Neural cell (in vitro differentiated cells): ENCODE measurements around the gene LRRC36. TPM values are rescaled to one million over a fixed set of nuclear protein-coding genes. Genes with fewer than 3 reads are reported as not detected.

Experiments used
- H2AFZ ChIP-seq: fragments of 200-600, 300-800 bp; sonication (generic), shearing (Covaris generic); 2 replicates; pipeline ENCODE4 v1.6.0; 2014; ENCODE audit warnings: low read depth, mild to moderate bottlenecking, antibody characterized with exemption, low read length, moderate library complexity
- H3F3A ChIP-seq: fragments of 200-600 bp; shearing (Covaris generic); 2 replicates; pipeline ENCODE4 v1.6.1; 2016; ENCODE audit warnings: mild to moderate bottlenecking, moderate library complexity, mixed read lengths, antibody characterized with exemption, low read length; ENCODE audit not compliant: insufficient read depth, poor library complexity, severe bottlenecking
- H3K27ac ChIP-seq: fragments of 200-600, 300-800 bp; sonication (generic), shearing (Covaris generic); 2 replicates; pipeline ENCODE4 v1.5.1; 2014; ENCODE audit warnings: mild to moderate bottlenecking, low read length, moderate library complexity
- H3K27me3 ChIP-seq: fragments of 300-800, 200-600 bp; sonication (generic), shearing (Covaris generic); 2 replicates; pipeline ENCODE4 v1.6.0; 2014; ENCODE audit warnings: mild to moderate bottlenecking, low read depth, low read length, moderate library complexity; ENCODE audit not compliant: insufficient read depth
- H3K36me3 ChIP-seq: fragments of 300-800, 200-600 bp; sonication (generic), shearing (Covaris generic); 2 replicates; pipeline ENCODE4 v1.5.1; 2014; ENCODE audit warnings: mild to moderate bottlenecking, antibody characterized with exemption, low read length, moderate library complexity; ENCODE audit not compliant: insufficient read depth
- H3K4me2 ChIP-seq: fragments of 300-800, 200-600 bp; sonication (generic), shearing (Covaris generic); 2 replicates; pipeline ENCODE4 v1.6.0; 2014; ENCODE audit warnings: mild to moderate bottlenecking, low read length
- H3K4me3 ChIP-seq: fragments of 300-800, 200-600 bp; sonication (generic), shearing (Covaris generic); 2 replicates; pipeline ENCODE4 v1.5.1; 2014; ENCODE audit warnings: mild to moderate bottlenecking, low read length, moderate library complexity
- H3K79me2 ChIP-seq: fragments of 200-600 bp; shearing (Covaris generic); replicated peaks from 2 replicates; pipeline ENCODE4 v1.6.0; 2014; ENCODE audit warnings: mild to moderate bottlenecking, low read length, moderate library complexity; ENCODE audit not compliant: insufficient read depth
- H3K9ac ChIP-seq: fragments of 300-800, 200-600 bp; sonication (generic), shearing (Covaris generic); 2 replicates; pipeline ENCODE4 v1.6.1; 2016; ENCODE audit warnings: mild to moderate bottlenecking, low read length, mixed read lengths
- H3K9me2 ChIP-seq: fragments of 200-600 bp; shearing (Covaris generic); 2 replicates; pipeline ENCODE4 v1.6.1; 2016; ENCODE audit warnings: mild to moderate bottlenecking, low read length, mixed read lengths; ENCODE audit not compliant: insufficient read depth
- H3K9me3 ChIP-seq: fragments of 200-600, 300-800 bp; sonication (generic), shearing (Covaris generic); 2 replicates; pipeline ENCODE4 v1.6.1; 2016; ENCODE audit warnings: mild to moderate bottlenecking, mixed run types, low read length, moderate library complexity, mixed read lengths
- H4K20me1 ChIP-seq: fragments of 200-600 bp; shearing (Covaris generic); 2 replicates; pipeline ENCODE4 v1.6.1; 2016; ENCODE audit warnings: mild to moderate bottlenecking, mixed run types; ENCODE audit not compliant: insufficient read depth
- EP300 ChIP-seq: fragments of 450-650 bp; conservative IDR thresholded peaks from 2 replicates; pipeline ENCODE4 v1.6.1; 2014; ENCODE audit warnings: antibody characterized with exemption, mild to moderate bottlenecking, moderate library complexity; ENCODE audit not compliant: poor library complexity, severe bottlenecking
- EZH2 ChIP-seq: fragments of 200-600, 300-800 bp; shearing (Covaris generic), sonication (generic); IDR thresholded peaks from 2 replicates; pipeline ENCODE4 v1.6.1; 2014; ENCODE audit warnings: antibody characterized with exemption, low read length, borderline replicate concordance, mild to moderate bottlenecking; ENCODE audit not compliant: insufficient read depth, poor library complexity, severe bottlenecking
- MXI1 ChIP-seq: fragments of 450-650 bp; conservative IDR thresholded peaks from 2 replicates; pipeline ENCODE4 v1.6.1; 2014; ENCODE audit warnings: antibody characterized with exemption, mild to moderate bottlenecking; ENCODE audit not compliant: poor library complexity, severe bottlenecking
- POLR2AphosphoS5 ChIP-seq: IDR thresholded peaks from 2 replicates; pipeline ENCODE4 v1.6.1; 2012
- RAD21 ChIP-seq: fragments of 450-650 bp; conservative IDR thresholded peaks from 2 replicates; pipeline ENCODE4 v1.6.1; 2014; ENCODE audit warnings: antibody characterized with exemption, mild to moderate bottlenecking, moderate library complexity
- SMC3 ChIP-seq: fragments of 450-650 bp; conservative IDR thresholded peaks from 2 replicates; pipeline ENCODE4 v1.6.1; 2014; ENCODE audit warnings: antibody characterized with exemption, mild to moderate bottlenecking, moderate library complexity; ENCODE audit not compliant: poor library complexity
- TAF1 ChIP-seq: IDR thresholded peaks from 2 replicates; pipeline ENCODE4 v1.6.1; 2012; ENCODE audit warnings: low read depth
- polyA plus RNA-seq: library from polyadenylated mRNA; depleted of rRNA; stranded (reverse); fragments of >200 nt; gene quantifications from 2 replicates; pipeline ENCODE4 v1.2.3, GENCODE V29; 2014
- TF ChIP-seq, protein P1 (sequence below): fragments of 450-650 bp; IDR thresholded peaks from 2 replicates; pipeline ENCODE4 v1.5.1; 2014; ENCODE audit warnings: antibody characterized with exemption, mild to moderate bottlenecking, moderate library complexity; ENCODE audit not compliant: poor library complexity, severe bottlenecking
- TF ChIP-seq, protein P2 (sequence below): IDR thresholded peaks from 2 replicates; pipeline ENCODE4 v1.6.1; 2012; ENCODE audit warnings: borderline replicate concordance

The LRRC36 gene
- polyA plus RNA-seq, 1 donor from 2014 or later: 1.6 TPM

DNA sequence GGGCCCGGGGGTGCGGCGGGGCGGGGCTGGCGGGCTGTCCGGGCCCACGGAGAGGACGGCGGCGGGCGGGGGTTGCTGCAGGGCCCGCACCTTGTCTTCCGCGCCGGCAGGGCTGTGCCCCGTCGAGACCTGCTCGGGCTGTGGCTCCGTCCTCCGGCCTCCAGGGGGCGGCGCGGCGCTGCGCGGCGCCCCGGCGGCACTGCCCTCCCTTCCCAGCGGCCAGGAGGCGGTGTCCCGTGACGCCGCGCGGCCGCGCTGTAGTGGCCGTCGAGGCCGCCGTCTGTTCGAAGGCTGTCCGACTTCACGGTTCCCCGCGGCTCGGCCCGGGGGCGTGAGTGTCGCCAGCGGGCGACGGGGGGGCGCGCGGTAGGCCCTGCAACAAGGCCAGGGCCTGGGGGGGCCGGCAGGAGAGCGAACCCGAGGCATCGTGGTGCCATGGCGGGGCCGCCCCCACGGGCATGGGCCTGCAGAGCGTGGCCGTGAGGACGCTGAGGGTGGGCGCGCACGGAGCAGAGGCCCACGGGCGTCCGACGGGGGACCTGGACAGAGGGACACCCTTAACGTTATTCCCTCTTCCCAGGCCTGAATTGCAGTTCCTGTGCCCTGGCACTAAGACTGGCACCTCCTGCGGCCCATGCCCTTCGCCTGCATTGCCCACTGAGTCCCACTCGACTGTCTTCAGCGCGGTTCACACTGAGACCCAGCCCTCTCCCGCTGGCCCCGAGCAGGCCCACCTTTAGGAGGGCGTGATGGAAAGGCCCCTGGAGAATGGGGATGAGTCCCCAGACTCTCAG lies 47.1 kb upstream of the LRRC36 start, which contains the start of gene PLEKHG4:
Gene PLEKHG4, plus strand, starts transcription at position 237 of the 794 bp plus-strand sequence. Its CDS starts 513 bp downstream, at position 750.
- Histone ChIP-seq H3K27me3 (peaks cover 6% of the 10 kb centered on the region), H3K4me3 (no peak within 1 kb of the TSS), H3K9me3 (no peaks in the 10 kb centered on the region), H4K20me1 (no peaks in the 10 kb centered on the region), H3K9ac (no peak within 1 kb of the TSS), H3F3A (no peaks in the 10 kb centered on the region), H3K4me2 (no peak within 1 kb of the TSS), H3K9me2 (no peaks in the 10 kb centered on the region), H2AFZ (no peak within 1 kb of the TSS), H3K36me3 (no peaks in the 10 kb centered on the region), H3K27ac (no peak within 1 kb of the TSS), H3K79me2 (no peaks in the 10 kb centered on the region)
- TF ChIP-seq MXI1: no peak
- no peak for TF ChIP-seq RAD21
- no peak for TF ChIP-seq EP300
- TF ChIP-seq, protein P1, sequence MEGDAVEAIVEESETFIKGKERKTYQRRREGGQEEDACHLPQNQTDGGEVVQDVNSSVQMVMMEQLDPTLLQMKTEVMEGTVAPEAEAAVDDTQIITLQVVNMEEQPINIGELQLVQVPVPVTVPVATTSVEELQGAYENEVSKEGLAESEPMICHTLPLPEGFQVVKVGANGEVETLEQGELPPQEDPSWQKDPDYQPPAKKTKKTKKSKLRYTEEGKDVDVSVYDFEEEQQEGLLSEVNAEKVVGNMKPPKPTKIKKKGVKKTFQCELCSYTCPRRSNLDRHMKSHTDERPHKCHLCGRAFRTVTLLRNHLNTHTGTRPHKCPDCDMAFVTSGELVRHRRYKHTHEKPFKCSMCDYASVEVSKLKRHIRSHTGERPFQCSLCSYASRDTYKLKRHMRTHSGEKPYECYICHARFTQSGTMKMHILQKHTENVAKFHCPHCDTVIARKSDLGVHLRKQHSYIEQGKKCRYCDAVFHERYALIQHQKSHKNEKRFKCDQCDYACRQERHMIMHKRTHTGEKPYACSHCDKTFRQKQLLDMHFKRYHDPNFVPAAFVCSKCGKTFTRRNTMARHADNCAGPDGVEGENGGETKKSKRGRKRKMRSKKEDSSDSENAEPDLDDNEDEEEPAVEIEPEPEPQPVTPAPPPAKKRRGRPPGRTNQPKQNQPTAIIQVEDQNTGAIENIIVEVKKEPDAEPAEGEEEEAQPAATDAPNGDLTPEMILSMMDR: no peak
- TF ChIP-seq TAF1: no peak
- TF ChIP-seq, protein P2, sequence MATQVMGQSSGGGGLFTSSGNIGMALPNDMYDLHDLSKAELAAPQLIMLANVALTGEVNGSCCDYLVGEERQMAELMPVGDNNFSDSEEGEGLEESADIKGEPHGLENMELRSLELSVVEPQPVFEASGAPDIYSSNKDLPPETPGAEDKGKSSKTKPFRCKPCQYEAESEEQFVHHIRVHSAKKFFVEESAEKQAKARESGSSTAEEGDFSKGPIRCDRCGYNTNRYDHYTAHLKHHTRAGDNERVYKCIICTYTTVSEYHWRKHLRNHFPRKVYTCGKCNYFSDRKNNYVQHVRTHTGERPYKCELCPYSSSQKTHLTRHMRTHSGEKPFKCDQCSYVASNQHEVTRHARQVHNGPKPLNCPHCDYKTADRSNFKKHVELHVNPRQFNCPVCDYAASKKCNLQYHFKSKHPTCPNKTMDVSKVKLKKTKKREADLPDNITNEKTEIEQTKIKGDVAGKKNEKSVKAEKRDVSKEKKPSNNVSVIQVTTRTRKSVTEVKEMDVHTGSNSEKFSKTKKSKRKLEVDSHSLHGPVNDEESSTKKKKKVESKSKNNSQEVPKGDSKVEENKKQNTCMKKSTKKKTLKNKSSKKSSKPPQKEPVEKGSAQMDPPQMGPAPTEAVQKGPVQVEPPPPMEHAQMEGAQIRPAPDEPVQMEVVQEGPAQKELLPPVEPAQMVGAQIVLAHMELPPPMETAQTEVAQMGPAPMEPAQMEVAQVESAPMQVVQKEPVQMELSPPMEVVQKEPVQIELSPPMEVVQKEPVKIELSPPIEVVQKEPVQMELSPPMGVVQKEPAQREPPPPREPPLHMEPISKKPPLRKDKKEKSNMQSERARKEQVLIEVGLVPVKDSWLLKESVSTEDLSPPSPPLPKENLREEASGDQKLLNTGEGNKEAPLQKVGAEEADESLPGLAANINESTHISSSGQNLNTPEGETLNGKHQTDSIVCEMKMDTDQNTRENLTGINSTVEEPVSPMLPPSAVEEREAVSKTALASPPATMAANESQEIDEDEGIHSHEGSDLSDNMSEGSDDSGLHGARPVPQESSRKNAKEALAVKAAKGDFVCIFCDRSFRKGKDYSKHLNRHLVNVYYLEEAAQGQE: no peak
- no peak for TF ChIP-seq POLR2AphosphoS5
- no peak for TF ChIP-seq SMC3
- TF ChIP-seq EZH2: no peak

DNA sequence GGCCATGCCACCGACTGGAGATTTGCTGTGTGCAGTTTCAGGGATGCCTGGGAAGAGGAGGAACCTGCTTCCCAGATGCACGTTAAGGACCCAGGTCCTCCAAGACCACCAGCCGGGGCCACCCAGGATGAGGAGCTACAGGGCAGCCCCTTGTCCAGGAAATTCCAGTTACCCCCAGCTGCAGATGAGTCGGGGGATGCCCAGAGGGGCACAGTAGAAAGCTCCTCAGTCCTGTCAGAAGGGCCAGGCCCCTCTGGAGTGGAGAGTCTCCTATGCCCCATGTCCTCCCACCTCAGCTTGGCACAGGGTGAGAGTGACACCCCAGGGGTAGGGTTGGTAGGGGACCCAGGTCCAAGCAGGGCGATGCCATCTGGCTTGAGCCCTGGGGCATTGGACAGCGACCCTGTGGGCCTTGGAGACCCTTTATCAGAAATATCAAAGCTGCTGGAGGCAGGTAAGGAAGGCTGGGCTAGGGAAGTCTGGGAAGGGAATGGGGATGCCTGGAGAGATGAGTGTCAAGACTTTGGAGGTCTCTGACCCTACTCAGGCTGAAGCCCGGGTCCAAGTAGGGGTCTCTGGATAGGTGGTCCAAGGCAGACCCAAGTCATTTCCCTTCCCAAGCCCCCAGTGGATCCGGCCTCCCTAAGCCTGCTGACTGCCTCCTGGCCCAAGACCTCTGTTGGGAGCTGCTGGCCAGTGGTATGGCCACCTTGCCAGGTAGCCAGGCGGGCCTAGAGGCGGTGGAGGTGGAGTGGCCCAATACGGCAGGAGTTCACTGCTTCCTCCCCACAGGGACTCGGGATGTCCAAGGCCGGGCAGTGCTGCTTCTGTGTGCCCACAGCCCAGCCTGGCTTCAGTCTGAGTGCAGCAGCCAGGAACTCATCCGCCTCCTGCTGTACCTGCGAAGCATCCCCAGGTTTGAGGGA lies 46.3 kb upstream of the LRRC36 start:
- no peak for TF ChIP-seq MXI1
- TF ChIP-seq, protein P2: no peak
- TF ChIP-seq SMC3: no peak
- TF ChIP-seq, protein P1: no peak
- no peak for TF ChIP-seq EZH2
- no peak for TF ChIP-seq RAD21
- TF ChIP-seq EP300: no peak
- no peak for TF ChIP-seq TAF1
- TF ChIP-seq POLR2AphosphoS5: no peak
- Histone ChIP-seq H3K4me3 (no peak overlapping the region), H4K20me1 (no peaks in the 10 kb centered on the region), H3K9me3 (no peaks in the 10 kb centered on the region), H3K27me3 (peaks cover 6% of the 10 kb centered on the region), H3K27ac (no peak overlapping the region), H3K4me2 (no peak overlapping the region), H2AFZ (no peak overlapping the region), H3K36me3 (no peaks in the 10 kb centered on the region), H3K79me2 (no peaks in the 10 kb centered on the region), H3K9ac (no peak overlapping the region), H3K9me2 (no peaks in the 10 kb centered on the region), H3F3A (no peaks in the 10 kb centered on the region)
